Natural killer cell (primary cell): Measurements from ENCODE around the gene COA3. TPM values are rescaled to one million over a fixed set of nuclear protein-coding genes. Genes with fewer than 3 reads are reported as not detected.

Experiments used
- ATAC-seq, 3 donors: fragments of 150-1000 bp in 2 of 3; fragments of 200-7000 bp in 1 of 3; cut with Tn5 transposase; 1 replicate in 1 of 3; 2 replicates in 2 of 3; pipeline ENCODE4 v1.10.0; 2021; ENCODE audit warnings: mild to moderate bottlenecking in 2 of 3, moderate library complexity in 2 of 3
- DNase-seq, 2 donors: peaks; one replicate each; pipeline versions ENCODE4 v3.0.0 to v3.0.0-alpha.2; 2013 to 2021; ENCODE audit warnings: mixed read lengths in 1 of 2
- H3K27ac ChIP-seq: one replicate; pipeline ENCODE4 v1.5.1; 2013; ENCODE audit warnings: mild to moderate bottlenecking, low read length
- H3K27me3 ChIP-seq: one replicate; pipeline ENCODE4 v1.6.1; 2013; ENCODE audit warnings: low read length; ENCODE audit not compliant: control insufficient read depth, insufficient read depth
- H3K36me3 ChIP-seq: one replicate; pipeline ENCODE4 v1.6.1; 2013; ENCODE audit warnings: low read length; ENCODE audit not compliant: control insufficient read depth, insufficient read depth
- H3K4me1 ChIP-seq: one replicate; pipeline ENCODE4 v1.6.1; 2013; ENCODE audit warnings: low read length; ENCODE audit not compliant: control insufficient read depth, insufficient read depth
- H3K4me3 ChIP-seq: one replicate; pipeline ENCODE4 v1.5.1; 2013; ENCODE audit warnings: low read length
- H3K9me3 ChIP-seq: one replicate; pipeline ENCODE4 v1.6.1; 2013; ENCODE audit warnings: low read length; ENCODE audit not compliant: control insufficient read depth, insufficient read depth
- H3K27ac Mint-ChIP-seq, 2 donors: one replicate each; pipeline ENCODE4 v1.8.0; 2022; ENCODE audit warnings: mild to moderate bottlenecking in 2 of 2, mixed read lengths in 2 of 2, moderate library complexity in 1 of 2
- H3K27me3 Mint-ChIP-seq, 2 donors: one replicate each; pipeline ENCODE4 v1.8.0; 2022; ENCODE audit warnings: low read depth in 2 of 2, mixed read lengths in 2 of 2
- H3K36me3 Mint-ChIP-seq: one replicate; pipeline ENCODE4 v1.8.0; 2022; ENCODE audit warnings: mixed read lengths
- H3K4me1 Mint-ChIP-seq, 2 donors: one replicate each; pipeline ENCODE4 v1.8.0; 2022; ENCODE audit warnings: mixed read lengths in 2 of 2
- H3K4me3 Mint-ChIP-seq: one replicate; pipeline ENCODE4 v1.8.0; 2022; ENCODE audit warnings: mild to moderate bottlenecking, moderate library complexity, mixed read lengths
- H3K9me3 Mint-ChIP-seq, 2 donors: one replicate each; pipeline ENCODE4 v1.8.0; 2022; ENCODE audit warnings: mixed read lengths in 2 of 2
- CTCF ChIP-seq: fragments of 200-600 bp; IDR thresholded peaks from one replicate; pipeline ENCODE4 v1.8.0; 2022; ENCODE audit warnings: antibody characterized with exemption
- WGBS: methylation state at CpG from one replicate; pipeline ENCODE4 v1.1.7; 2013; ENCODE audit warnings: missing lambda C conversion rate; ENCODE audit not compliant: insufficient coverage; 5-methylcytosine and 5-hydroxymethylcytosine counted together
- intact Hi-C: fragments of 100-400 bp; cut with micrococcal nuclease; formaldehyde crosslinking; loops from one replicate; pipeline ENCODE4 v1.14.2; 2022
- total RNA-seq, 4 donors: library from RNA; stranded (reverse); fragments of 120-200 nt in 1 of 4; gene quantifications; one replicate each; pipeline versions ENCODE4 v1.2.3 to v1.2.4, GENCODE V29; 2013 to 2022

The COA3 gene
- total RNA-seq, 3 donors from 2014 or later (not counting 1 experiment from before 2014, with no cell fraction given): 12.9 to 19.3 (median 13.1) TPM

GRCh38 chr17:42835732-42836131 is 37.2 kb upstream of the COA3 start:
- 97% methylated on average over 6 of the region's 6 CpGs for WGBS
- Mint-ChIP-seq H3K9me3 (no peaks in the 10 kb centered on the region), H3K4me1 (peaks cover 22 to 29% of the 10 kb centered on the region in 2 donors), H3K27me3 (no peaks in the 10 kb centered on the region), H3K4me3 (peak overlapping the region; percentile 38), H3K36me3 (peaks cover 11% of the 10 kb centered on the region), H3K27ac (no peak overlapping the region)
- Histone ChIP-seq H3K9me3 (no peaks in the 10 kb centered on the region), H3K36me3 (peaks cover 30% of the 10 kb centered on the region), H3K27ac (no peak overlapping the region), H3K27me3 (no peaks in the 10 kb centered on the region), H3K4me3 (no peak overlapping the region), H3K4me1 (peaks cover 7% of the 10 kb centered on the region)
- TF ChIP-seq CTCF: no peak
- intact Hi-C loops: loop anchor here (10.0 kb wide), 1 partner anchor 649 kb away; the partner anchor contains the start of gene DHX8
- ATAC-seq (no peak), DNase-seq (no peak)

GRCh38 chr17:42833767-42834422 is 35.4 kb upstream of the COA3 start:
- DNase-seq: no peak
- Mint-ChIP-seq H3K36me3 (peaks cover 4% of the 10 kb centered on the region), H3K27ac (peak overlapping the region; percentile 98), H3K4me3 (peak overlapping the region; percentile 97), H3K9me3 (no peaks in the 10 kb centered on the region), H3K27me3 (peaks cover 0 to 2% of the 10 kb centered on the region in 2 donors), H3K4me1 (peaks cover 22 to 29% of the 10 kb centered on the region in 2 donors)
- intact Hi-C loops: loop anchor here (1.0 to 10.0 kb wide), 3 partner anchors 10 to 651 kb away; partner anchors contain the start of genes BECN1, DHX8, PTGES3L and RUNDC1
- Histone ChIP-seq H3K4me3 (peak overlapping the region; percentile 85), H3K9me3 (no peaks in the 10 kb centered on the region), H3K27me3 (no peaks in the 10 kb centered on the region), H3K27ac (peak overlapping the region; percentile 93), H3K4me1 (peaks cover 7% of the 10 kb centered on the region), H3K36me3 (peaks cover 20% of the 10 kb centered on the region)
- 6% methylated on average over 16 of the region's 18 CpGs for WGBS
- TF ChIP-seq CTCF: no peak
- peak in 1 of 3 donors; percentile 0 for ATAC-seq

- no peaks in the 10 kb centered on the region for H3K27me3 ChIP-seq
- no peaks in the 10 kb centered on the region for H3K9me3 ChIP-seq
- DNase-seq: peak; percentile 90 to 94
- H3K27ac ChIP-seq: peak within 1 kb of the TSS; percentile 93
- peaks cover 22 to 29% of the 10 kb centered on the region in 2 donors for H3K4me1 Mint-ChIP-seq
- intact Hi-C loops: loop anchor here (1.0 to 10.0 kb wide), 3 partner anchors 9 to 652 kb away; partner anchors contain the start of genes BECN1, DHX8, PTGES3L and RUNDC1
- peaks cover 0 to 5% of the 10 kb centered on the region in 2 donors for H3K27me3 Mint-ChIP-seq
- no peaks in the 10 kb centered on the region for H3K36me3 Mint-ChIP-seq
- H3K9me3 Mint-ChIP-seq: no peaks in the 10 kb centered on the region
- no peak for TF ChIP-seq CTCF
- peak within 1 kb of the TSS; percentile 97 for H3K4me3 Mint-ChIP-seq
- peak; percentile 89 to 94 (median 92) for ATAC-seq
- under 1% methylated on average over 71 of the region's 71 CpGs for WGBS
- peaks cover 7% of the 10 kb centered on the region for H3K4me1 ChIP-seq
- H3K27ac Mint-ChIP-seq: peak within 1 kb of the TSS; percentile 98
- H3K4me3 ChIP-seq: peak within 1 kb of the TSS; percentile 85
- H3K36me3 ChIP-seq: peaks cover 14% of the 10 kb centered on the region
Measured at GRCh38 chr17:42832934-42833766, 34.6 kb upstream of the COA3 start, which contains the start of gene PSME3. TSS of gene PSME3 (plus strand) at chr17:42833397. CDS start at chr17:42833632, 235 bp downstream.
